HepG2 (cell line): ENCODE results near the gene CCDC148. TPM values are rescaled to one million over a fixed set of nuclear protein-coding genes. Genes with fewer than 3 reads are reported as not detected.

Experiments
- ATAC-seq: fragments of 200-7000 bp; cut with Tn5 transposase; 3 replicates; pipeline ENCODE4 v1.9.1; 2020; ENCODE audit warnings: mild to moderate bottlenecking, moderate library complexity
- BruUV-seq: library from RNA; stranded (reverse); fragments of 400-500 nt; replicated peaks from 2 replicates; lab custom pipeline; 2021; lab: Mats Ljungman, UMichigan
- CTCF ChIA-PET: fragments of 300-600 bp; formaldehyde crosslinking; extraction: SDS; loops from one replicate; lab custom pipeline; 2021; ENCODE audit warnings: low total read pairs, inconsistent platforms, low intra/inter-chr PET ratio; lab: Yijun Ruan, JAX
- POLR2A ChIA-PET: fragments of 350-600 bp; sonication (Branson Sonifier 250); formaldehyde crosslinking; loops from one replicate; lab custom pipeline; 2020; ENCODE audit warnings: antibody characterized with exemption, inconsistent platforms; lab: Yijun Ruan, JAX
- DNase-seq: peaks from one replicate; pipeline ENCODE4 v3.0.0-alpha.2; 2015; ENCODE audit warnings: low spot score
- FAIRE-seq: peaks from 3 replicates; lab custom pipeline; 2011; peaks lifted over from hg19 to GRCh38; lab: Jason Lieb, UNC
- H2AFZ ChIP-seq: one replicate; pipeline ENCODE4 v1.6.1; 2011; ENCODE audit warnings: low read length, inconsistent platforms
- H3K27ac ChIP-seq: fragments of 300-600 bp; 3 replicates; pipeline ENCODE4 v1.8.0; 2011; ENCODE audit warnings: mixed run types, mild to moderate bottlenecking, mixed read lengths, low read length, inconsistent platforms; ENCODE audit not compliant: insufficient read depth; ENCODE audit errors: extremely low read length
- H3K27me3 ChIP-seq, 2 experiments: fragments of 200-600 bp in 1 of 2; 2 replicates in 1 of 2; 3 replicates in 1 of 2; pipeline versions ENCODE4 v1.6.0 to v1.8.0; 2011; ENCODE audit warnings: low read length in 2 of 2, mild to moderate bottlenecking in 2 of 2, moderate library complexity in 2 of 2, inconsistent platforms in 1 of 2; ENCODE audit not compliant: insufficient read depth in 2 of 2, control insufficient read depth in 1 of 2
- H3K36me3 ChIP-seq, 2 experiments: fragments of 200-600 bp in 1 of 2; replicated peaks in 1 of 2; 2 replicates in 1 of 2; 3 replicates in 1 of 2; pipeline versions ENCODE4 v1.5.1 to v1.8.0; 2011; ENCODE audit warnings: low read length in 2 of 2, inconsistent platforms in 1 of 2; ENCODE audit not compliant: insufficient read depth in 2 of 2, control insufficient read depth in 1 of 2
- H3K4me1 ChIP-seq: 2 replicates; pipeline ENCODE4 v1.5.1; 2012; ENCODE audit warnings: low read length, inconsistent platforms; ENCODE audit not compliant: insufficient read depth
- H3K4me2 ChIP-seq: 2 replicates; pipeline ENCODE4 v1.6.0; 2011; ENCODE audit warnings: low read depth, low read length, inconsistent platforms
- H3K4me3 ChIP-seq, 3 experiments: fragments of 200-600 bp in 1 of 3; sonication (generic), shearing (Covaris generic) in 1 of 3; replicated peaks in 1 of 3; 2 replicates each; pipeline ENCODE4 v1.5.1; 2011 to 2016; ENCODE audit warnings: low read length in 3 of 3, inconsistent platforms in 2 of 3, low read depth in 2 of 3, mild to moderate bottlenecking in 2 of 3, control low read depth in 1 of 3, mixed read lengths in 1 of 3; ENCODE audit not compliant: insufficient read depth in 1 of 3
- H3K79me2 ChIP-seq: one replicate; pipeline ENCODE4 v1.6.1; 2011; ENCODE audit warnings: low read length, inconsistent platforms; ENCODE audit not compliant: insufficient read depth
- H3K9ac ChIP-seq: 2 replicates; pipeline ENCODE4 v1.6.0; 2011; ENCODE audit warnings: mild to moderate bottlenecking, low read depth, low read length, inconsistent platforms; ENCODE audit not compliant: insufficient read depth
- H3K9me3 ChIP-seq: 2 replicates; pipeline ENCODE4 v1.5.1; 2012; ENCODE audit warnings: mild to moderate bottlenecking, low read length
- H4K20me1 ChIP-seq: 2 replicates; pipeline ENCODE4 v1.6.0; 2011; ENCODE audit warnings: inconsistent platforms, mild to moderate bottlenecking, low read length, moderate library complexity; ENCODE audit not compliant: insufficient read depth
- FOXC1 ChIP-seq: sonication (generic); formaldehyde crosslinking; IDR thresholded peaks from 2 replicates; pipeline ENCODE4 v1.8.0; 2022; ENCODE audit warnings: mild to moderate bottlenecking, missing genetic modification reagents, borderline replicate concordance
- GLI4 ChIP-seq: sonication (generic); formaldehyde crosslinking; IDR thresholded peaks from 2 replicates; pipeline ENCODE4 v1.5.1; 2020; ENCODE audit warnings: missing genetic modification reagents, mild to moderate bottlenecking, moderate library complexity, borderline replicate concordance
- GPN1 ChIP-seq: sonication (generic); formaldehyde crosslinking; IDR thresholded peaks from 2 replicates; pipeline ENCODE4 v1.5.1; 2020; ENCODE audit warnings: missing genetic modification reagents, borderline replicate concordance
- GTF3A ChIP-seq: sonication (generic); formaldehyde crosslinking; conservative IDR thresholded peaks from 2 replicates; pipeline ENCODE4 v1.4.0; 2020; ENCODE audit warnings: mild to moderate bottlenecking, missing genetic modification reagents
- RAD21 ChIP-seq: fragments of 450-650 bp; formaldehyde crosslinking; IDR thresholded peaks from 2 replicates; pipeline ENCODE4 v1.5.0; 2020; ENCODE audit warnings: mild to moderate bottlenecking
- SMYD3 ChIP-seq: sonication (generic); formaldehyde crosslinking; IDR thresholded peaks from 2 replicates; pipeline ENCODE4 v1.8.1; 2023; ENCODE audit warnings: mild to moderate bottlenecking, missing genetic modification reagents
- TP53 ChIP-seq: sonication (generic); formaldehyde crosslinking; conservative IDR thresholded peaks from 2 replicates; pipeline ENCODE4 v1.4.0; 2020; ENCODE audit warnings: missing genetic modification reagents
- ZMYM3 ChIP-seq: sonication (generic); formaldehyde crosslinking; IDR thresholded peaks from 2 replicates; pipeline ENCODE4 v1.5.1; 2020; ENCODE audit warnings: mild to moderate bottlenecking, missing genetic modification reagents
- ZNF10 ChIP-seq: sonication (generic); formaldehyde crosslinking; IDR thresholded peaks from 2 replicates; pipeline ENCODE4 v1.4.0; 2020; ENCODE audit warnings: mild to moderate bottlenecking, low read depth, missing genetic modification reagents, borderline replicate concordance
- ZNF205 ChIP-seq: IDR thresholded peaks from 2 replicates; pipeline ENCODE4 v1.6.1; 2018; ENCODE audit warnings: missing biosample characterization, missing genetic modification reagents
- ZNF317 ChIP-seq: sonication (generic); formaldehyde crosslinking; IDR thresholded peaks from 2 replicates; pipeline ENCODE4 v1.5.0; 2020; ENCODE audit warnings: mild to moderate bottlenecking, missing genetic modification reagents
- ZNF563 ChIP-seq: sonication (generic); formaldehyde crosslinking; IDR thresholded peaks from 2 replicates; pipeline ENCODE4 v1.8.0; 2022; ENCODE audit warnings: mild to moderate bottlenecking, moderate library complexity, missing genetic modification reagents
- ZNF607 ChIP-seq: sonication (generic); formaldehyde crosslinking; IDR thresholded peaks from 2 replicates; pipeline ENCODE4 v1.5.1; 2020; ENCODE audit warnings: missing genetic modification reagents, mild to moderate bottlenecking, borderline replicate concordance
- ZSCAN12 ChIP-seq: sonication (generic); formaldehyde crosslinking; IDR thresholded peaks from 2 replicates; pipeline ENCODE4 v1.9.0; 2021; ENCODE audit warnings: mild to moderate bottlenecking, missing genetic modification reagents
- ZZZ3 ChIP-seq: sonication (generic); formaldehyde crosslinking; IDR thresholded peaks from 2 replicates; pipeline ENCODE4 v1.4.0; 2020; ENCODE audit warnings: missing genetic modification reagents, mild to moderate bottlenecking, borderline replicate concordance
- WGBS: methylation state at CpG from one replicate; pipeline ENCODE4 v1.1.6; 2017; ENCODE audit warnings: low lambda C conversion rate; 5-methylcytosine and 5-hydroxymethylcytosine counted together
- in situ Hi-C: cut with HindIII; loops from 2 replicates; pipeline ENCODE4 v1.10.0; 2017; ENCODE audit warnings: low pct_unique_long_range_greater_than_20kb; ENCODE audit not compliant: extremely low pct_ligation_motif_present
- intact Hi-C: fragments of 100-400 bp; cut with micrococcal nuclease; formaldehyde crosslinking; loops from one replicate; pipeline ENCODE4 v1.10.0; 2022; ENCODE audit not compliant: unreplicated experiment
- polyA plus RNA-seq, 8 experiments: library from polyadenylated mRNA; depleted of rRNA in 3 of 8; stranded (reverse) in 7 of 8; unstranded in 1 of 8; fragments of >200 nt; fragmentation: Illumina TruSeq in 4 of 8; extraction: Trizol in 4 of 8; gene quantifications; 2 replicates each; pipeline versions ENCODE4 v1.2.1 to v1.2.3, GENCODE V29; 2011 to 2016; ENCODE audit warnings: low read depth in 4 of 8, missing spikeins in 1 of 8, mixed read lengths in 1 of 8; ENCODE audit not compliant: insufficient read depth in 1 of 8
- total RNA-seq, 5 experiments: library from RNA; depleted of rRNA; stranded (reverse); fragments of >200 nt; fragmentation: Illumina TruSeq; extraction: Trizol; gene quantifications; 2 replicates each; pipeline ENCODE4 v1.2.3, GENCODE V29; 2016; ENCODE audit warnings: low read depth in 1 of 5
- TF ChIP-seq, protein P1 (sequence below): sonication (generic); formaldehyde crosslinking; IDR thresholded peaks from 2 replicates; pipeline ENCODE4 v1.5.1; 2020; ENCODE audit warnings: mild to moderate bottlenecking, missing genetic modification reagents, borderline replicate concordance
- TF ChIP-seq, protein P2 (sequence below): sonication (generic); formaldehyde crosslinking; conservative IDR thresholded peaks from 2 replicates; pipeline ENCODE4 v1.4.0; 2020; ENCODE audit warnings: missing genetic modification reagents

CCDC148 gene
- total and polyA plus RNA-seq, 2 of the 13 experiments (the other 11 are each of a cell fraction or from before 2014, with no cell fraction given), result 0.30 to 0.49 TPM

DNA sequence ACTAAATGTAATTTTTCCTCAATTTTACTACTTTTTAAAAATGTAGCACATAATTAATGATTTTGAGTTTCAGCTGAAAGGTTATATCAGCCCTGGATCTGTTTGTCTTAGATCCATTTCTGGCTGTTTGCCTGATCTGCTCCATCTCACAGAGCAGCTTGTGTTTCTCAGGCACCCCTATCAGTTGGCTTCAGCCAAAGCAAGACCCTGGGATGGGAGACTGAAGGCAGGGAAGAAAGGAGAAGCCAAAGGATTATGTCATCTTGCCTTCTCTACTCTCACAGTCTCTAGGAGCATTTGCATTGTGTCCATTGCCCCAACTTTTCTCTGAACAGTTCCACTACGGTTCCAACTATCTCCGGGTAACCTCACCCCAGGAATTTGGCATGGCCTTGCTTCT lies 110.5 kb downstream of the CCDC148 start:
- H3K79me2 ChIP-seq, result no peaks in the 10 kb centered on the region
- no TSS peak for BruUV-seq
- FAIRE-seq (no peak), ATAC-seq (no peak), DNase-seq (no peak)
- H2AFZ ChIP-seq, result no peak overlapping the region
- H3K4me3 ChIP-seq, result no peak overlapping the region
- no peak overlapping the region for H3K4me2 ChIP-seq
- 6% methylated on average over 2 of the region's 2 CpGs for WGBS
- no peaks in the 10 kb centered on the region for H4K20me1 ChIP-seq
- ChIA-PET POLR2A (no interaction called here), CTCF (no interaction called here)
- in situ Hi-C loops, result no loop called here
- no peaks in the 10 kb centered on the region for H3K9me3 ChIP-seq
- TF ChIP-seq SMYD3 (CRISPR knock-in tag) (no peak), ZSCAN12 (CRISPR knock-in tag) (no peak), ZNF563 (CRISPR knock-in tag) (no peak), ZMYM3 (no peak), RAD21 (CRISPR knock-in tag) (no peak), ZNF607 (CRISPR knock-in tag) (no peak), ZNF205 (CRISPR knock-in tag) (no peak), ZNF10 (CRISPR knock-in tag) (no peak), GTF3A (CRISPR knock-in tag) (no peak), ZNF317 (CRISPR knock-in tag) (no peak), ZZZ3 (CRISPR knock-in tag) (no peak), GPN1 (CRISPR knock-in tag) (no peak), GLI4 (CRISPR knock-in tag) (no peak), TP53 (CRISPR knock-in tag) (no peak), FOXC1 (CRISPR knock-in tag) (no peak)
- TF ChIP-seq, protein P1, sequence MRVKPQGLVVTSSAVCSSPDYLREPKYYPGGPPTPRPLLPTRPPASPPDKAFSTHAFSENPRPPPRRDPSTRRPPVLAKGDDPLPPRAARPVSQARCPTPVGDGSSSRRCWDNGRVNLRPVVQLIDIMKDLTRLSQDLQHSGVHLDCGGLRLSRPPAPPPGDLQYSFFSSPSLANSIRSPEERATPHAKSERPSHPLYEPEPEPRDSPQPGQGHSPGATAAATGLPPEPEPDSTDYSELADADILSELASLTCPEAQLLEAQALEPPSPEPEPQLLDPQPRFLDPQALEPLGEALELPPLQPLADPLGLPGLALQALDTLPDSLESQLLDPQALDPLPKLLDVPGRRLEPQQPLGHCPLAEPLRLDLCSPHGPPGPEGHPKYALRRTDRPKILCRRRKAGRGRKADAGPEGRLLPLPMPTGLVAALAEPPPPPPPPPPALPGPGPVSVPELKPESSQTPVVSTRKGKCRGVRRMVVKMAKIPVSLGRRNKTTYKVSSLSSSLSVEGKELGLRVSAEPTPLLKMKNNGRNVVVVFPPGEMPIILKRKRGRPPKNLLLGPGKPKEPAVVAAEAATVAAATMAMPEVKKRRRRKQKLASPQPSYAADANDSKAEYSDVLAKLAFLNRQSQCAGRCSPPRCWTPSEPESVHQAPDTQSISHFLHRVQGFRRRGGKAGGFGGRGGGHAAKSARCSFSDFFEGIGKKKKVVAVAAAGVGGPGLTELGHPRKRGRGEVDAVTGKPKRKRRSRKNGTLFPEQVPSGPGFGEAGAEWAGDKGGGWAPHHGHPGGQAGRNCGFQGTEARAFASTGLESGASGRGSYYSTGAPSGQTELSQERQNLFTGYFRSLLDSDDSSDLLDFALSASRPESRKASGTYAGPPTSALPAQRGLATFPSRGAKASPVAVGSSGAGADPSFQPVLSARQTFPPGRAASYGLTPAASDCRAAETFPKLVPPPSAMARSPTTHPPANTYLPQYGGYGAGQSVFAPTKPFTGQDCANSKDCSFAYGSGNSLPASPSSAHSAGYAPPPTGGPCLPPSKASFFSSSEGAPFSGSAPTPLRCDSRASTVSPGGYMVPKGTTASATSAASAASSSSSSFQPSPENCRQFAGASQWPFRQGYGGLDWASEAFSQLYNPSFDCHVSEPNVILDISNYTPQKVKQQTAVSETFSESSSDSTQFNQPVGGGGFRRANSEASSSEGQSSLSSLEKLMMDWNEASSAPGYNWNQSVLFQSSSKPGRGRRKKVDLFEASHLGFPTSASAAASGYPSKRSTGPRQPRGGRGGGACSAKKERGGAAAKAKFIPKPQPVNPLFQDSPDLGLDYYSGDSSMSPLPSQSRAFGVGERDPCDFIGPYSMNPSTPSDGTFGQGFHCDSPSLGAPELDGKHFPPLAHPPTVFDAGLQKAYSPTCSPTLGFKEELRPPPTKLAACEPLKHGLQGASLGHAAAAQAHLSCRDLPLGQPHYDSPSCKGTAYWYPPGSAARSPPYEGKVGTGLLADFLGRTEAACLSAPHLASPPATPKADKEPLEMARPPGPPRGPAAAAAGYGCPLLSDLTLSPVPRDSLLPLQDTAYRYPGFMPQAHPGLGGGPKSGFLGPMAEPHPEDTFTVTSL (CRISPR knock-in tag), result no peak
- TF ChIP-seq, protein P2, sequence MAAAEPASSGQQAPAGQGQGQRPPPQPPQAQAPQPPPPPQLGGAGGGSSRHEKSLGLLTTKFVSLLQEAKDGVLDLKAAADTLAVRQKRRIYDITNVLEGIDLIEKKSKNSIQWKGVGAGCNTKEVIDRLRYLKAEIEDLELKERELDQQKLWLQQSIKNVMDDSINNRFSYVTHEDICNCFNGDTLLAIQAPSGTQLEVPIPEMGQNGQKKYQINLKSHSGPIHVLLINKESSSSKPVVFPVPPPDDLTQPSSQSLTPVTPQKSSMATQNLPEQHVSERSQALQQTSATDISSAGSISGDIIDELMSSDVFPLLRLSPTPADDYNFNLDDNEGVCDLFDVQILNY, result no peak
- no peaks in the 10 kb centered on the region for H3K4me1 ChIP-seq
- H3K27me3 ChIP-seq, result no peaks in the 10 kb centered on the region; a peak in 1 of 5 replicates
- H3K27ac ChIP-seq, result no peak overlapping the region
- H3K36me3 ChIP-seq, result no peaks in the 10 kb centered on the region
- intact Hi-C loops, result no loop called here
- H3K9ac ChIP-seq, result no peak overlapping the region
